HG03439 (cell line): ENCODE results near the gene HECW1.
"Not testable (repeated sequence)": the region's sequence is repeated elsewhere in the genome, so short reads cannot be mapped to it uniquely, and the experiment has no call there.

Source experiments
- ATAC-seq: cut with Tn5 transposase; IDR thresholded peaks from one replicate; pipeline ENCODE4 v1.9.1; 2021; ENCODE audit warnings: mild to moderate bottlenecking, moderate library complexity; ENCODE audit not compliant: unreplicated experiment

Gene HECW1

GRCh38 chr7:43302773-43303460 lies 190.5 kb downstream of the HECW1 start:
- ATAC-seq = no peak

GRCh38 chr7:43303740-43304241 lies 191.3 kb downstream of the HECW1 start:
- no peak for ATAC-seq

DNA sequence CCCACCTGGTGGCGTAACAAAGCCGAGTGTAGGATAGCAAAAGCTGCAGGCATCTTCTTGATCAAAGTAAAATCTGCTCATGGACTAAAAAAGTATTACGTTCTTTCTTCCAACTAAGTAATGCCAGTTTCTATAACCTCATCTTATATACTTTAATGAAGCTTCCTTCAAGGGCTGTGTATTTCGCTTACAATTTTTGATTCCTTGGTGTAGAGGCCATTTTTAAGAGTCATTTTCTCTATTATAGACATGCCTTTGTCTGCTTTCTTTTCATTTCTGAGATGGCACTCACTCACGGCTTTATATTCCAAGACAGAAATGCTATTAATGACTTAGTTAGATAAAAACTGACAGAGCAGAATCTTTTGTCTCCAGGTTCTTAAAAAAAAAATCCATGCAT lies 194.0 kb downstream of the HECW1 start:
- no peak for ATAC-seq

DNA sequence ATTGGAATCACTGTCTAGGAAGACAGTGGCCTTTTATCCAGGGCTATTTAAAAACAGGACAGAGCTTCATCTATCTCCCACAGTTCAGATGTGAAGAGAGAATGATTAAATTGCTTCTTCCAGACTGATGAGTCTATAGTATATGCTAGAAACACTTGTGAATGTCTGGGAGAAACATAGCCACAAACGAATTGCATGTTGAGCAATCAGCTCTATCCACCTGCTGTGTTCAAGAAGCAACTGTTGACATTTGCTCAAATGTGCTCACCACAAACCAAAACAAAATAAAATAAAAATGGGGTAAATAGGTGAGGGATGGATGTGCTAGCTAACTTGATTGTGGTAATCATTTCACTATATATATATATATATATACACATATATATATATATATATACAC lies 195.1 kb downstream of the HECW1 start:
- ATAC-seq = no peak

DNA sequence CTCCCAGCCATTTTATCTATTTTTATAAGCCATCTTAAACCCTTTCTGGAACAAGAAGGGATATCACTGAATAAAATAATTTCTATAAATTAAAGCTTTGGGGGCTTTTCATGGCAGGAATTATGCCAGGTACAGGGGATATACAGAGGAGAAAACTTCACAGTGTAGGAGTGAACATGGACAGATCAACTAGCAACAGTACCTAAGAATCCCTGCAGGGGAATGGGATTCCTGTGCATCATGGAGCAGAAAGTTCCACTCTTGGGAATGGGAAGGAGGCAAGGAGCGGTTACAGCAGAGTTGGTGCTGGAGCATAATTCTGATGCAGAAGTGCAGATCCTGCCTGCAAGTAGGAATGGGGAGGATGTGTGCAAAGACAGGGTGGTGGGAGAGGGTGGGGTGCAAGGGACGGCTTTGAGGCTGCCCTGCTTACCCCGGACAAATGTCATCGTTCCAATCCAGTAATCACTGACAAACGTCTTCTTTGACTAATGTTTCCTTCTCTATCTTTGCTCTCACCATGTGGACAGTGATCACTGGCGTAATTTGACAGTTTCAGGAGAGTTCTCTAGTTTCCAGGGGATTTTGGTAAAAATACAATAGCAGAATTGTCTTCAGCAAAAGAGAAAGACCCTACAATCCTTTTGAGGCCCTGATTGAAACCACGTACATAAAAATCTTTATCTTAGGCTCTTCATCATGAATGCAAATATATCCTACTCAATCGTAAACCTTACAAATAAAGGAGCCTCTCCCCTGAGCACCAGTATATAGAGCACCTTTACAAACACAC lies 196.7 kb downstream of the HECW1 start:
- ATAC-seq = no peak

DNA sequence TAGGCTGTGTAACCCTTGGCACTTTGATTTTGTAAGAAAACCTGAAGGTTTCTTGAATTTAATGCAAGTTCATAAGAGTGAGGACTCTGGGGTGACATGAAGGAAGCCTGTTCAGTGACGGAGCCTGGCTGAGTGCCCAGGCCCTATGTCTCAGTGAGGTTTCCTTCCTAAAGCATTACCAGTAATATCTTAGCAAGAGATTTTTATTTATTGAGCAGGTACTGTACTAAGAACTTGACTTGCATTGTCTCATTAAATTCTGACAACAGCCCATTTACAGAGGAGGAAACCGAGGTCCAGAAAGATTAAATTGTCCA lies 197.2 kb downstream of the HECW1 start:
- ATAC-seq = no peak

- no peak for ATAC-seq
Observed at GRCh38 chr7:43311052-43311451, 198.6 kb downstream of the HECW1 start.

- no peak for ATAC-seq
Observed at GRCh38 chr7:43311694-43312093, 199.2 kb downstream of the HECW1 start.

DNA sequence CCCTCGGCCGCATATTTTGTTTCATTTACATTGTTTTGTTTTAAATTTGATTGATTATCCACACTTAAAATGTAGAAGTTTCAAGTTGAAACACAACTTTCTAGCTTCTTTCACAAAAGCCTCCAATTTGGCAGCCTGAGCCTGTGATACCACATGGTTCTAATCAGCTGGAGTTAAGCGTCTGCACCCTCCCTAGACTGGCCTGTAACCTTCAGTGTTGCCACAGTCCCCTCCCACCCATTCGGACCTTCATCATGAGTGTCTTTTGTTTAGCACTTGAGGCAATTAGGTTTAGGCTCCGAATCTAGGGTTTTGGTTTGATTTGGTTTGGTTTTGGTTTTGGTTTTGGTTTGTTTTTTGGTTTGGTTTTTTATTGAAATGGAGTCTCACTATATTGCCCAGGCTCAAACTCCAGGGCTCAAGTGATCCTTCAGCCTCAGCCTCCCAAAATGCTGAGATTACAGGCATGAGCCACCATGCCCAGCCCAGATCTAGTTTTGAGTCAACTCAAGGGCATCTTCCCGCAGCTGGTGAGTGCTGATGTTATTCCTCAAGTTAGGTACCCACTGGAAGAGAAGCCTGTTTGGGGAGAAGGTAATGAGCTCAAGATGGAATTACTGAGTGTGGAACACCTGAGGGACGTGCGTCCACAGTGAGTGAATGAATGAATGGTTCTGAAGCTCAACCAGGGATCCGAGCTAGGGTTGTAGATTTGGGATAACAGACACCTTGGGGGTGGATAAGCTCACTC lies 201.4 kb downstream of the HECW1 start:
- no peak for ATAC-seq

DNA sequence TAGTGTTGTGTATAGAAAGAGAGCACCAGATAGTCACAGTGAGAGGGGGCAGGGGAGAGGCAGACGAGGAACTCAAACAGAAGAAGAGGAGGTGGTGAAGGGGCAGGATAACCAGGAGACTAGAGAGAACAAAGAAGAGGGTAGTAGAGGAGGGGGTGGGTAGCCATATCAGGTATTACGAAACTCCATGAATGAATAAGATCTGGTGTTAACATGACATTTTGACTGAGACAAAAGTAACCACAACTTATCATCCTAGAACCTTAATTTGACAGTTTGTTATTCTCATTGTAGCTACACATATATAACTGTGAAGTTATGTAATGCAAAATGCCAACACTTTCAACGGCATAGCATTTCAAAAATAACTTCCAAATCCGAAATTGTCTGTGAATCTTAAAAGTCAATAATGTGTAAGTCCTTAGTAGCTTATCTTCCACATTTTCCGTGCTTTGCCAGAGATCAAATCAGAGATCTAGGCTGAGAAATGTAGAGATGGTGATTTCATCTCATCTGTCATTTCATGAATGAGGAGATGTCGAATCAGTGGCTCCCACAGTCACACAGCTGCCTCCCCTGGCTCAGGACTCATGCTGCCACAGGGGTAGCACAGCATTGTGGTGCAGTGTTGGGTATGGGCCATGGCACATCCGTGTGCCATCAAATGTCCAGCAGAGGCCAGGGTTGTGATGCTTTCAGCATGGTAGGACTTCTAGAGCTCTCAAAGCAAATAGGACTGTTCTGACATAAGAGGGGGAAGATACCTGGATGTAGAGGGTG lies 202.1 kb downstream of the HECW1 start:
- ATAC-seq = no peak

GRCh38 chr7:43317075-43317474 lies 204.6 kb downstream of the HECW1 start:
- no peak for ATAC-seq

DNA sequence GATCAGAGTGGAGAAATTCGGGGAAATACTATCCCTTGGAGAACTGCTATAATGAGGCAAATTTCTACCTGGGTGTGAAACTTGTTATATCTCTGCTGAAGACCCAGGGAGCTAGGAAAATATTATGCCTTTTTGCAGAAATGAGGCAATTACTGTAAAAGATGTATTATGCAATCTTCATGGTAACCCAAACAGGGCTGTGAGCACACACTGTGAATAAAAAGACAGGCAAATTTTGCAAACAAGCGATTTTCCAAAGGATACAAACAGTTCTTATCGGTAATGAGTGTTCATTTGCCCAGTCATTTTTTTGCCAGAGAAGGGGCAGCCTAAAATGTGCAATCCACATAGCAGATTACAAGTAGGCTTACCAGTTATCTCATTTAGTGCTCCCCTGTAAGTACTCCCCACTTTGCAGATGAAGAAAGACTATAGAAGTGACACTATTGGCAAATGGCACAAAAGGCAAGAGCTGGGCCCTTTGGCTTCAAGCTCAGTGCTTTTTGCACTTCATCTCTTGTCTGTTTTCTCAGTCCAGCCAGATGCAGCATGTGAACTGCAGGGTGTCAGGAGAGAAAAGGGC lies 205.8 kb downstream of the HECW1 start:
- ATAC-seq = no peak

DNA sequence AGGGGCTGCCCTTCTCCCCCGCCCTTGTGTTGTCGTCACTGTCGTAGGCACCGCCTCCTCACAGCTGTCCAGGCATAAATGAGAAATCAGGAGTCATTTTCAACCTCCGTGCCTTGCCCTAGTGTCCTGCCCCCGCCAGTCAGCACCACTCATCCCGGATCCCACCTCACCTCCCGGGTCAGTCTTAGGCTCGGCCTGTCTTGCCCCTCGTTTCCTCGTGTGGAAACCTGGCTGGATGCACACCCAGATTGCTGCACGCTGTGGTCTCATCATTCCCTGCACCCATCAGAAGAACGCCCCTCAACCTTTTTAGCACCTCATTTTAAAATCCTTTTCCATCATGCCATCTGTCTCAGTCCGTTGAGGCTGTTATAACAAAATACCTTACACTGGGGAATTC lies 213.1 kb downstream of the HECW1 start:
- ATAC-seq = no peak

GRCh38 chr7:43328336-43328735 lies 215.9 kb downstream of the HECW1 start:
- ATAC-seq = no peak

DNA sequence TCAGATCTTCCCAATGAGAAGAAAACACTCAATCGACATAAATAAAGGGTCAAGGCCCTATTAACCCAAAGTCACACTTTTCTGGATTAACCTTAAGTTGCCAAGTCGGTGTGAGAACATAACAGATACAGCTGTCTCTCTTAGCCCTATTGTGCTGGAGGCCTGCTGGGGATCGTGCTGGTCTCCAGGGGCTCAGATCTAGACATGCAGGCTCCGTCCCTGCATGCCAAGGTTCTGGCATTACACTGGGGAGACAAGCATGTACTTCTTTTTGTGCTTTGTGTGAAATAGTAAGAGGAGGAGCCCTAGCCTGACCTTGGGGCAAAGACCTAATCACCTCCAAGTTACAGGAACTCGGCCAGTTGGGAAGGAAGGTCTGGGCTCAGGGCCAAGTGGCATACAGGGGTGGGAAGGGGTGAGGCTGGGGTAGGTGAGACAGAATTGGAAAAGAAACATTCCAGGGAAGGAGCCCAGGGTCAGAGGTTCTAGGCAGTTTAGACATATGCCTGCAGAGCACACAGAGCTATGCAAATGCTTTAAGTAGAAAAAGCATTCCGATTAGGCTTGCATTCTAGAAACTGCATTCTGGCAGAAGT lies 216.4 kb downstream of the HECW1 start:
- no peak for ATAC-seq

DNA sequence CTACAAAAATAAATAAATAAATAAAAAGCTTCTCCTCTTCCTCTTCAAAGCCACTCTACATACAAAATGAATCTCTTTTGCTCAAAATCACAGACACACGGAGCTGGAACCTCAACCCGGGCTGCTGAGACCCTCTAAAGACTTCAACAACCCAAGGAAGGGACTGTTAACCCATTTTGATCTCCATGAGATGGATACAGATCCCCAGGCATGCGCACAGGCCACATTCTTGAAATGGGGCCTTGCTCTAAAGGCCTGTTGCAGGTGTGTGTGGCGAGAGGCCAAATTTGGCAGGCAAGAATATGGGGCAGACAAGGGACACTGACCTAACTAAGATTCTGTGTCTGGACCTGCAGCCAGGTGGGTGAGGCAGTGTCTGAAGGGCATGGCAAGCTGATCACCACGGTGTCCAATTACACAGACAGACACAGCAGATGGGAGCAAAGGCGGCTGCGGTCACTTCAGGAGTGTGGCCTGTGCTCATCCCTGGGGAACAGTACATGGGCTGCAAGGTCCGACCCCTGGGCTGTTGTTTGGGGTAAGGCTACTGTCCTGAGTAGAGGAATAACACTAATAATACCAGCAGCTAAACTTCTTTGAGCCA lies 219.8 kb downstream of the HECW1 start:
- ATAC-seq = no peak

- no peak for ATAC-seq
Observed at GRCh38 chr7:43337191-43337590, 224.7 kb downstream of the HECW1 start.

DNA sequence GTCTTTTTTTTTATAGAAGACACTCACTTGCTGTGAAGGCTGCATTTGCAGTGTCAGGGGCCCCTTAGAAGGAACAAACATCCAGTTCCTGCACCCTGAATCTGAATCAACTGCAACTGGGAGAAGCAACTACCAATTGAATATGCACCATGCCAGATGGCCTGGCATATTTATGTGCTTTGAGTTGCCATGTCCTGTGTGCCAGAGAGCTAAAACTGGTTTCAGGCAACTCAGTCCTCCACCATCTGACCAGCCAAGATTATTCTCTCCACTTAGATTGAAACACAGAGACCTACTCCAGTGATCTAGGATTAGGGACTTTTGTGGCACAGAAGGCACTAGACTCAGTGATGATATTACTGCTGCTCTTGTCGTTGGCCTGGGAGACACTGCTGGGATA lies 225.4 kb downstream of the HECW1 start:
- no peak for ATAC-seq

DNA sequence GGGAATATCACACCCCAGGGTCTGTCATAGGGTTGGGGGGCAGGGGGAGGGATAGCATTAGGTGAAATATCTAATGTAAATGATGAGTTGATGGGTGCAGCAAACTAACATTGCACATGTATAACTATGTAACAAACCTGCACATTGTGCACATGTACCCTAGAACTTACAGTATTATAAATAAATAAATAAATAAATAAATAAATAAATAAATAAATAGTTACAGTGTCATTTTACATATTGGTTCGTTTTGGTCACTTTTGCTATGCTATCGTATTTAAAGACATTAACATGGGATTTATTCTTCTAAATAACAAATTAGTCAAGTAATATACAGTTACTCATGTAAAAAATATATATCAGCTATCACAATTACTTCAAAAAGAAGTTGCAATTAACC lies 228.7 kb downstream of the HECW1 start:
- ATAC-seq = no peak

GRCh38 chr7:43343417-43343816 lies 231.0 kb downstream of the HECW1 start:
- not testable (repeated sequence) for ATAC-seq
